ENCODE data around the gene ZCCHC24.

ZCCHC24 gene

GRCh38 chr10:79445161-79445976, at the start of gene ZCCHC24:
Gene ZCCHC24 (minus strand): TSS chr10:79445624. CDS start chr10:79445440, 184 bp downstream.
- H3K36me3 Mint-ChIP-seq, result no peaks in the 10 kb centered on the region
- no peaks in the 10 kb centered on the region for H3K9me3 Mint-ChIP-seq (ENCODE audit: low read depth)
- peak within 1 kb of the TSS; percentile 72 for H3K27ac Mint-ChIP-seq
- peaks cover 26% of the 10 kb centered on the region for H3K4me1 Mint-ChIP-seq (ENCODE audit: low read depth)
- H3K27me3 Mint-ChIP-seq, result peaks cover 2% of the 10 kb centered on the region
- H3K4me3 Mint-ChIP-seq, result peak within 1 kb of the TSS; percentile 90

GRCh38 chr10:79493806-79494205, 48.4 kb upstream of the ZCCHC24 start:
- Mint-ChIP-seq H3K9me3 (ENCODE audit: low read depth) (no peaks in the 10 kb centered on the region), H3K27me3 (no peaks in the 10 kb centered on the region), H3K27ac (no peak overlapping the region), H3K4me3 (no peak overlapping the region), H3K36me3 (no peaks in the 10 kb centered on the region), H3K4me1 (ENCODE audit: low read depth) (no peaks in the 10 kb centered on the region)

GRCh38 chr10:79492839-79493238, 47.4 kb upstream of the ZCCHC24 start:
- H3K27me3 Mint-ChIP-seq, result no peaks in the 10 kb centered on the region
- H3K4me3 Mint-ChIP-seq, result no peak overlapping the region
- H3K27ac Mint-ChIP-seq, result no peak overlapping the region
- no peaks in the 10 kb centered on the region for H3K36me3 Mint-ChIP-seq
- no peaks in the 10 kb centered on the region for H3K4me1 Mint-ChIP-seq (ENCODE audit: low read depth)
- H3K9me3 Mint-ChIP-seq (ENCODE audit: low read depth), result no peaks in the 10 kb centered on the region

- Mint-ChIP-seq H3K9me3 (ENCODE audit: low read depth) (no peaks in the 10 kb centered on the region), H3K27me3 (no peaks in the 10 kb centered on the region), H3K4me3 (no peak overlapping the region), H3K4me1 (ENCODE audit: low read depth) (no peaks in the 10 kb centered on the region), H3K36me3 (no peaks in the 10 kb centered on the region), H3K27ac (no peak overlapping the region)
Measured at GRCh38 chr10:79492256-79492655, 46.8 kb upstream of the ZCCHC24 start.

- no peak overlapping the region for H3K4me3 Mint-ChIP-seq
- no peak overlapping the region for H3K27ac Mint-ChIP-seq
- no peaks in the 10 kb centered on the region for H3K9me3 Mint-ChIP-seq (ENCODE audit: low read depth)
- H3K27me3 Mint-ChIP-seq, result no peaks in the 10 kb centered on the region
- no peaks in the 10 kb centered on the region for H3K4me1 Mint-ChIP-seq (ENCODE audit: low read depth)
- H3K36me3 Mint-ChIP-seq, result no peaks in the 10 kb centered on the region
Measured at GRCh38 chr10:79491143-79491835, 45.9 kb upstream of the ZCCHC24 start.

- Mint-ChIP-seq H3K27me3 (no peaks in the 10 kb centered on the region), H3K27ac (no peak overlapping the region), H3K9me3 (ENCODE audit: low read depth) (no peaks in the 10 kb centered on the region), H3K4me3 (no peak overlapping the region), H3K4me1 (ENCODE audit: low read depth) (no peaks in the 10 kb centered on the region), H3K36me3 (no peaks in the 10 kb centered on the region)
Measured at GRCh38 chr10:79490400-79491142, 45.1 kb upstream of the ZCCHC24 start.

GRCh38 chr10:79488870-79489269, 43.4 kb upstream of the ZCCHC24 start:
- H3K4me1 Mint-ChIP-seq (ENCODE audit: low read depth), result no peaks in the 10 kb centered on the region
- no peak overlapping the region for H3K27ac Mint-ChIP-seq
- H3K36me3 Mint-ChIP-seq, result no peaks in the 10 kb centered on the region
- H3K9me3 Mint-ChIP-seq (ENCODE audit: low read depth), result no peaks in the 10 kb centered on the region
- no peak overlapping the region for H3K4me3 Mint-ChIP-seq
- no peaks in the 10 kb centered on the region for H3K27me3 Mint-ChIP-seq

- no peaks in the 10 kb centered on the region for H3K4me1 Mint-ChIP-seq (ENCODE audit: low read depth)
- no peak overlapping the region for H3K27ac Mint-ChIP-seq
- H3K27me3 Mint-ChIP-seq, result no peaks in the 10 kb centered on the region
- no peaks in the 10 kb centered on the region for H3K36me3 Mint-ChIP-seq
- no peaks in the 10 kb centered on the region for H3K9me3 Mint-ChIP-seq (ENCODE audit: low read depth)
- no peak overlapping the region for H3K4me3 Mint-ChIP-seq
Measured at GRCh38 chr10:79488336-79488735, 42.9 kb upstream of the ZCCHC24 start.

GRCh38 chr10:79487296-79488194, 42.1 kb upstream of the ZCCHC24 start:
- H3K4me3 Mint-ChIP-seq, result no peak overlapping the region
- no peaks in the 10 kb centered on the region for H3K27me3 Mint-ChIP-seq
- no peaks in the 10 kb centered on the region for H3K4me1 Mint-ChIP-seq (ENCODE audit: low read depth)
- H3K9me3 Mint-ChIP-seq (ENCODE audit: low read depth), result no peaks in the 10 kb centered on the region
- H3K36me3 Mint-ChIP-seq, result no peaks in the 10 kb centered on the region
- H3K27ac Mint-ChIP-seq, result no peak overlapping the region

GRCh38 chr10:79484476-79484875, 39.1 kb upstream of the ZCCHC24 start:
- H3K36me3 Mint-ChIP-seq, result no peaks in the 10 kb centered on the region
- H3K4me3 Mint-ChIP-seq, result no peak overlapping the region
- H3K9me3 Mint-ChIP-seq (ENCODE audit: low read depth), result no peaks in the 10 kb centered on the region
- H3K27me3 Mint-ChIP-seq, result no peaks in the 10 kb centered on the region
- H3K4me1 Mint-ChIP-seq (ENCODE audit: low read depth), result no peaks in the 10 kb centered on the region
- no peak overlapping the region for H3K27ac Mint-ChIP-seq

GRCh38 chr10:79483948-79484347, 38.5 kb upstream of the ZCCHC24 start:
- Mint-ChIP-seq H3K27me3 (no peaks in the 10 kb centered on the region), H3K4me3 (no peak overlapping the region), H3K27ac (no peak overlapping the region), H3K36me3 (no peaks in the 10 kb centered on the region), H3K4me1 (ENCODE audit: low read depth) (no peaks in the 10 kb centered on the region), H3K9me3 (ENCODE audit: low read depth) (no peaks in the 10 kb centered on the region)

- Mint-ChIP-seq H3K9me3 (ENCODE audit: low read depth) (no peaks in the 10 kb centered on the region), H3K27me3 (no peaks in the 10 kb centered on the region), H3K36me3 (no peaks in the 10 kb centered on the region), H3K27ac (no peak overlapping the region), H3K4me3 (no peak overlapping the region), H3K4me1 (ENCODE audit: low read depth) (no peaks in the 10 kb centered on the region)
Measured at GRCh38 chr10:79483299-79483698, 37.9 kb upstream of the ZCCHC24 start.

- Mint-ChIP-seq H3K4me1 (ENCODE audit: low read depth) (no peaks in the 10 kb centered on the region), H3K27ac (no peak overlapping the region), H3K4me3 (no peak overlapping the region), H3K36me3 (no peaks in the 10 kb centered on the region), H3K27me3 (no peaks in the 10 kb centered on the region), H3K9me3 (ENCODE audit: low read depth) (no peaks in the 10 kb centered on the region)
Measured at GRCh38 chr10:79482741-79483140, 37.3 kb upstream of the ZCCHC24 start.

GRCh38 chr10:79482304-79482703, 36.9 kb upstream of the ZCCHC24 start:
- Mint-ChIP-seq H3K36me3 (no peaks in the 10 kb centered on the region), H3K27me3 (peaks cover 4% of the 10 kb centered on the region), H3K4me3 (no peak overlapping the region), H3K9me3 (ENCODE audit: low read depth) (no peaks in the 10 kb centered on the region), H3K4me1 (ENCODE audit: low read depth) (no peaks in the 10 kb centered on the region), H3K27ac (no peak overlapping the region)

Data from activated naive CD8-positive, alpha-beta T cell (primary cell).